AG10803 (cell line): ENCODE results near the gene DENND10.

ENCODE experiments used
- DNase-seq: peaks from one replicate; pipeline ENCODE4 v3.0.0; 2010; ENCODE audit warnings: low read depth
- H3K4me3 ChIP-seq: 2 replicates; pipeline ENCODE4 v1.5.1; 2011; ENCODE audit warnings: mild to moderate bottlenecking, low read length, control low read depth
- CTCF ChIP-seq: conservative IDR thresholded peaks from 2 replicates; pipeline ENCODE4 v1.5.1; 2011; ENCODE audit warnings: mild to moderate bottlenecking, low read length, control low read depth, inconsistent platforms

DENND10 gene

GRCh38 chr10:119120875-119121274 lies 17.0 kb downstream of the DENND10 start:
- DNase-seq = no peak
- no peak overlapping the region for H3K4me3 ChIP-seq
- TF ChIP-seq CTCF = no peak

GRCh38 chr10:119125942-119126341 lies 22.0 kb downstream of the DENND10 start:
- DNase-seq = no peak
- H3K4me3 ChIP-seq = no peak overlapping the region
- no peak for TF ChIP-seq CTCF

GRCh38 chr10:119129721-119130120 lies 25.8 kb downstream of the DENND10 start:
- DNase-seq = no peak
- no peak for TF ChIP-seq CTCF

GRCh38 chr10:119131512-119132240 lies 27.8 kb downstream of the DENND10 start:
- DNase-seq = peak; percentile 18
- no peak for TF ChIP-seq CTCF

More at GRCh38 chr10:119129721-119130120, 25.8 kb downstream of the DENND10 start:
- H3K4me3 ChIP-seq = no peak overlapping the region

GRCh38 chr10:119132521-119133345 lies 28.8 kb downstream of the DENND10 start:
- no peak for DNase-seq
- no peak overlapping the region for H3K4me3 ChIP-seq
- TF ChIP-seq CTCF = no peak

More at GRCh38 chr10:119131512-119132240, 27.8 kb downstream of the DENND10 start:
- H3K4me3 ChIP-seq = no peak overlapping the region

- TF ChIP-seq CTCF = no peak
- no peak for DNase-seq
- H3K4me3 ChIP-seq = no peak overlapping the region
Observed at GRCh38 chr10:119133949-119134348, 30.0 kb downstream of the DENND10 start.
